T47D (cell line): Measurements from ENCODE around the gene SHROOM1.
"Not testable (repeated sequence)": the region's sequence is repeated elsewhere in the genome, so short reads cannot be mapped to it uniquely, and the experiment has no call there.

ENCODE experiments used
- DNase-seq, 2 experiments: peaks; one replicate each; pipeline versions ENCODE4 v3.0.0 to v3.0.0-alpha.2; 2011 to 2012; ENCODE audit warnings: low read depth in 1 of 2, low spot score in 1 of 2
- JUND ChIP-seq: IDR thresholded peaks from 2 replicates; pipeline ENCODE4 v1.6.1; 2012; ENCODE audit warnings: low read depth
- in situ Hi-C: cut with HindIII; loops from 2 replicates; pipeline ENCODE4 v1.10.0; 2016; ENCODE audit warnings: low sequenced_read_pairs, low pct_unique_long_range_greater_than_20kb

Gene SHROOM1

DNA sequence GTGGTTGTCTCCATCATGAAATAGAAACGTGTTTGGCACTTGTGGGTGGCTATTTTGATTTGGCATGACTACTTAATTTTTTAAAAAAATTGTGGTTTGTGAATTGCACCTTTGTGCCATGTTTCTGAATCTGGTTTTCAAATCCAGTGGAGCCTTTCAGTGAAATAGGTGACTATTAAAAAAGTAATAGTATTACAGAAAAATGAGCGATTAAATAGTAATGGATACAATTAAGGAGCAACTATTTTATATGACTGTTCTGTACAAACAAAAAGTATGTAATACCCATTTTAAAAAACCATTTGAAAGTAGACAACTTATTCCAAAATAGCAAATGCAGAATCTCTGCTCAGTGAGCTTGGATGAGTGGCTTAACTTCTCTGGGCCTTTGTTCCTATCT, 14.4 kb downstream of the SHROOM1 start:
- in situ Hi-C loops, result no loop called here
- no peak for DNase-seq

DNA sequence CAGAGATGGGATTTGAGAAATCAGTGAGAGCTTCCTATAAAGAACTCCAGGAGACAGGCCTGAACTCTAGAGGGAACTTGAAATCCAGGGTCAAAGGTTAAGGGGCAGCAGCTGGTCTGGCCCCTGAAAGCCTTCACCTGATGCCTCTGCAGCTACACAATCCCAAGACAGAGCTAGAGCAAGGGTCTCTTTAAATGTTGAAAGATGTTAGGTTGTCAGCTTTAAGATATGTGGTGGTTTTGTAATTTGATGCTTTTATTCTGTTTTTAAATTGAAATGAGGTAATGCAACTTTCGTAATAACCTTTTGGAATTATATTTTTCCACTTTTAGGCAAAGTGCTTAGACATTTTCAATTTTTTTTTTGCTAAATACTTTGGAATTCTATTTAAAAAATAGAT, 15.0 kb downstream of the SHROOM1 start:
- DNase-seq, result no peak
- in situ Hi-C loops, result no loop called here
- TF ChIP-seq JUND, result no peak

More for the DNA sequence above, 14.4 kb downstream of the SHROOM1 start:
- TF ChIP-seq JUND, result no peak

DNA sequence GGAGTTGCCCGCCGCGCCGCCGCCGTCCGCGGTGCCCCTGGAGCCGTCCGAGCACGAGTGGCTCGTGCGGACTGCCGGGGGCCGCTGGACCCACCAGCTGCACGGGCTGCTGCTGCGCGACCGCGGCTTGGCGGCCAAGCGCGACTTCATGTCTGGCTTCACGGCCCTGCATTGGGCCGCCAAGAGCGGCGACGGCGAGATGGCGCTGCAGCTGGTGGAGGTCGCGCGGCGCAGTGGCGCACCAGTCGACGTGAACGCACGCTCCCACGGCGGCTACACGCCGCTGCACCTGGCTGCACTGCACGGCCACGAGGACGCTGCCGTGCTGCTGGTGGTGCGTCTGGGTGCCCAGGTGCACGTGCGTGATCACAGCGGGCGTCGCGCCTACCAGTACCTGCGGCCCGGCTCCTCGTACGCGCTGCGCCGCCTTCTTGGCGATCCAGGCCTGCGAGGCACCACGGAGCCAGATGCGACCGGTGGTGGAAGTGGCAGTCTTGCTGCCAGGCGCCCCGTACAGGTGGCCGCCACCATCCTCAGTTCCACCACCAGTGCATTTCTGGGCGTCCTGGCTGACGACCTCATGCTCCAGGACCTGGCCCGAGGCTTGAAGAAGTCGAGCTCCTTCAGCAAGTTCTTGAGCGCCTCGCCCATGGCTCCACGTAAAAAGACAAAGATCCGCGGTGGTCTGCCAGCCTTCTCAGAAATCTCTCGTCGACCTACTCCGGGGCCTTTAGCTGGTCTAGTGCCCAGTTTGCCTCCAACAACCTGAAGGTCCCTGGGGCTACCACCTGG, 15.7 kb downstream of the SHROOM1 start:
- no peak for TF ChIP-seq JUND
- peak in 1 of 2 experiments; percentile 66 for DNase-seq
- in situ Hi-C loops, result no loop called here

GRCh38 chr5:132813599-132814502, 16.6 kb downstream of the SHROOM1 start:
- in situ Hi-C loops, result no loop called here
- TF ChIP-seq JUND, result no peak
- DNase-seq, result peak; percentile 64 to 78

DNA sequence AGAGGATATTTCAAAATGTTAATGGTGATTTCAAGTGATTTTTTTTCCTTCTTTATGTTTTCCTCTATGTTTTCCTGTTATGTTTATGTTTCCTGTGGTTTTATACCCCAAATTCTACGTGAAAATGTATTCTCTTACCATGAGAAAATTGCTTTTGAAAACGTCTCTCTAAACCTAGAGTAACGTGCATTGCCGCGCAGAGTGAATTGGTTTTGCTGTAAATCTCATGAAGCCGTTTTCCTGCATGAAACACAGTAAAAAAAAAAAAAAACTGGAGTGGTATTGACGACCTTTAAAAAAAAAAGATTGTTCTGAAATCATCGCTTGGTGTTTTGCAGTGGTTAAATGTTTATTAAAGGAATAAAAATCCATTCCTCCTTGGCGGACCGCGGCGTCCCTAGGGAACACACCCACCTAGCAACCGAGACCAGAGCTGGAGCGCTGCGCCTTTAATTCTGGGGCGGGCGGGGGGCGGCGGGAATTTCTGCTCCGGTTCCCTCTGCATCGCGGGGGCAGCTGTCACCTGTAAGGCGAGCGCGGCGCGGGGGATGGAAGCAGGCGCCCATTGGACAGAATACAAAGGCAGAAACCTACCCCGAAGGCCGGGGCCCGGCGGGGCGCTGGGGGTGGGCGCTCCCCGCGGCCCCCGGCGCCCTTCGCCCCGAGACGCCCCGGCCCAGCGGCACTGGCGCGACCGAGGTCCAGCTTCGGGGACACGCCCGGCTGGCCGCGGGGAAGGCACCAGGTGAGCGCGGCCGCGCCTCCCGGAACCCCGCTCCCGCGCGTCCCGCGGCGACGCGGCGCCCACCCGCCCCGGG, 17.5 kb downstream of the SHROOM1 start, which contains the start of gene SOWAHA:
TSS of gene SOWAHA (plus strand) at position 522 of the 818 bp plus-strand sequence. CDS start 320 bp downstream, outside the sequence.
- DNase-seq, result peak; percentile 78 to 84
- in situ Hi-C loops, result no loop called here
- no peak for TF ChIP-seq JUND

DNA sequence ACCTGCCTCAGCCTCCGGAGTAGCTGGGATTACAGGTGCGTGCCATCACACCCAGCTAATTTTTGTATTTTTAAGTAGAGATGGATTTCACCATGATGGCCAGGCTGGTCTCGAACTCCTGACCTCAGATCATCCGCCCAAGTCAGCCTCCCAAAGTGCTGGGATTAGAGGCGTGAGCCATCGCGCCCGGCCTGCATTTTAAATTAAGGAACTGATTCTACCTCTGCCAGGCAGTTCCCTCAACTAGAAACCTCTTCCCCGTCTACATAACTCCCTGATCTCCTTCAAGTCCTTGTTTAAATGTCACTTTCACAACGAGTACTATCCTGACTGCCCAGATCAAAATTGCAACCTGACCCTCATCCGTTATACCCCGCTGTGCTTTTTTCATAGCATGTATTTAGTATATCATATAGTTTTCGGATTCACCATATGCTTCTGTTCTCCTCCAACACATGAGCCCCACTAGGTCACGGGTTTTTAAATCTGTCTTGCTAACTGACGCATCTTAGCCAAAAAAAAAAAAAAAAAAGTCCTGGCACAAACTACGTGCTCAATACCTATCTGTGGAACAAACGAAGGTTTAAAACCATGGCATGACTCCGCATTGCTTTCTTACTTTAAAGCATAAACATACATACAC, 18.2 kb downstream of the SHROOM1 start:
- DNase-seq, result peak in 1 of 2 experiments; percentile 30
- no peak for TF ChIP-seq JUND

DNA sequence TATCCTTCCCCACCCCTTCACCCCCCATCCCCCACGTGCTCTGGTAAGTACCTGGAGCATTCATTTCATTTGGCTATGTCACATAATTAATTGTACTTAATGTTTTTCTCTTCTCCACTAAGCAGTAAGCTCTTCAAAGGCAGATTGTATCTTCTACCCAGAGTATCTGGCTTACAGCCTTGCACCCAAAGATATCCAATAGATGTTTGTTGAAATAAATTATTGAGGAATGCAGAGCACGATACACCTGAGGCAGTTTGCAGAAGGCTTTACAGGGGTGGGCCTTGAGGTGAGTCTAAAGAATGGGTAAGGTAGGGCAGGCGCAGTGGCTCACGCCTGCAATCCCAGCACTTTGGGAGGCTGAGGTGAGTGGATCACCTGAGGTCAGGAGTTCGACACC, 19.8 kb downstream of the SHROOM1 start:
- in situ Hi-C loops, result no loop called here
- TF ChIP-seq JUND, result peak; percentile 68
- peak in 1 of 2 experiments; percentile 88 for DNase-seq

More for the DNA sequence above, 18.2 kb downstream of the SHROOM1 start:
- in situ Hi-C loops, result no loop called here

DNA sequence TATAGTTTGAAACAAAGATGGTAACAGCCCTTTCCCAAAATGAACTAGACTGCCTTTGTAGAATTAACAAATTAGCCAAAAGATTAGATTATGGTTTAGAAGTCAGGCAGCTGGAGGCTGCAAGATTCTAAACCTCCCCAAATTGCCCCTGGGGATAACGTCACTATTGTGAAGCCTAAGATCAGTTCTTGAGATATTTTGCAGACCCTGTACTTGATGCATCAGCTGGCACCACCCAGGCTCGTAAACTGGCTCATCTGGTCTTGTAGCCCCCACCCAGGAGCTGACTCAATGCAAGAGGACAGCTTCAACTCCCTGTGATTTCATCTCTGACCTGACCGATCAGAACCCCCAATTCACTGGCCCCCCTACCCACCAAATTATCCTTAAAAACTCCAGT, 21.6 kb downstream of the SHROOM1 start:
- in situ Hi-C loops, result no loop called here
- TF ChIP-seq JUND, result no peak
- DNase-seq, result peak in 1 of 2 experiments; percentile 59

- TF ChIP-seq JUND, result peak; percentile 61; the same call in 1 of the 2 replicates
- peak; percentile 66 to 88 for DNase-seq
- in situ Hi-C loops, result no loop called here
These were observed 22.0 kb downstream of the SHROOM1 start for GRCh38 chr5:132808448-132808847.

DNA sequence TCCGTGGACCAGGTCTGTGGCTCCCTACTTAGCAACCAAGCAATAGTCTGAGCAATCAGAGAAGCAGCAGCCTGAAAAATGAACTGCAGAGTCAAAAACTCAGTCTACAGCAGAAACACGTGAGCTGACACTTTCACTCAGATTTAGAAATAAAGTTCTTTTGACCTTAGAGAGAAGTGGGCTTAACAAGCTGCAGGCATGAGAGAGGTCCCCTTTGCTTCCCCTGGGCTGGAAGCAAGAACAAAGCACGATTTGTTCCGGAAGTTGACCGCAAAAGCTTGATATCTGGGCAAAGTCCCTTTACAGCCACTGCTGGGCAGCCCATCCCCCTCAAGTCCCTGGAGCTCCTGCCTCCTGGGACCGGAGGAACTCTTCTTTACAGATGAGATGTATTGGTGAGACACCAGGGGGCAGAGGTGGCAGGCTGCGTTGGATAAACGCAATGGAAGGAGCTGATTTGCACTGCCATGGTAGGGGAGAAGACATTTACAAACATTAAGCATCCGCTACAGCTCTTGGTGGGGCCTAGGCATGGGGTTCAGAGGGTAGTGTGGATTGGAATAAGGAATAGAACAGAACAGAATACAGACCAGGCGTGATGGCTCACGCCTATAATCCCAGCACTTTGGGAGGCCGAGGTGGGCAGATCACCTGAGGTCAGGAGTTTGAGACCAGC, 23.1 kb downstream of the SHROOM1 start:
- peak in 1 of 2 experiments; percentile 71 for DNase-seq
- TF ChIP-seq JUND, result no peak
- in situ Hi-C loops, result no loop called here

DNA sequence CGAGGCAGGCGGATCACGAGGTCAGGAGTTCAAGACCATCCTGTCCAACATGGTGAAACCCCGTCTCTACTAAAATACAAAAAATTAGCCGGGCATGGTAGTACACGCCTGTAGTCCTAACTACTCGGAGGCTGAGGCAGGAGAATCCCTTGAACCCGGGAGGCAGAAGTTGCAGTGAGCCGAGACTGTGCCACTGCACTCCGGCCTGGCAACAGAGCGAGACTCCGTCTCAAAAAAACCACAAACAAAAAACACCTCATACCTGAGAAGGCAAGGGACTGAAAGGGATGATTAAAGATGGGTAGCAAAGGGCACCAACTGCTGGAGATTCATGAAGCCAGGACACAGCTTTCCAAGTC, 23.7 kb downstream of the SHROOM1 start:
- DNase-seq, in situ Hi-C loops: not testable (repeated sequence)

GRCh38 chr5:132805872-132806271, 24.6 kb downstream of the SHROOM1 start:
- in situ Hi-C loops, DNase-seq: not testable (repeated sequence)

GRCh38 chr5:132804219-132804618, 26.2 kb downstream of the SHROOM1 start:
- in situ Hi-C loops, DNase-seq: not testable (repeated sequence)

DNA sequence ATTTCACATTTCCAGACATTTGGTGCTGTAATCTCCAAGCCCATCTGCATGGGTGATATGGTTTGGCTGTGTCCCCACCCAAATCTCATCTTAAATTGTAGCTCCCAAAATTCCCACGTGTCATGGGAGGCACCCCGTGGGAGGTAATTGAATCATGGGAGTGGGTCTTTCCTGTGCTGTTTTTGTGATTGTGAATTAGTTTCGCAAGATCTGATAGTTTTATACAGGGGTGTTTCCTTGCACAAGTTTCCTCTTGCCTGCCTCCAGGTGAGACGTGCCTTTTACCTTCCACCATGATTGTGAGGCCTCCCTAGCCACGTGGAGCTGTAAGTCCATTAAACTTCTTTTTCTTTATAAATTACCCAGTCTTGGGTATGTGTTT, 27.8 kb downstream of the SHROOM1 start:
- in situ Hi-C loops, DNase-seq: not testable (repeated sequence)
